CD4-positive, alpha-beta T cell treated with Interleukin-15 for 1 hour (primary cell): ENCODE measurements around the gene MNX1.

ENCODE experiments used
- DNase-seq: peaks from one replicate; pipeline ENCODE4 v3.0.0-alpha.2; 2020

Gene MNX1

DNA sequence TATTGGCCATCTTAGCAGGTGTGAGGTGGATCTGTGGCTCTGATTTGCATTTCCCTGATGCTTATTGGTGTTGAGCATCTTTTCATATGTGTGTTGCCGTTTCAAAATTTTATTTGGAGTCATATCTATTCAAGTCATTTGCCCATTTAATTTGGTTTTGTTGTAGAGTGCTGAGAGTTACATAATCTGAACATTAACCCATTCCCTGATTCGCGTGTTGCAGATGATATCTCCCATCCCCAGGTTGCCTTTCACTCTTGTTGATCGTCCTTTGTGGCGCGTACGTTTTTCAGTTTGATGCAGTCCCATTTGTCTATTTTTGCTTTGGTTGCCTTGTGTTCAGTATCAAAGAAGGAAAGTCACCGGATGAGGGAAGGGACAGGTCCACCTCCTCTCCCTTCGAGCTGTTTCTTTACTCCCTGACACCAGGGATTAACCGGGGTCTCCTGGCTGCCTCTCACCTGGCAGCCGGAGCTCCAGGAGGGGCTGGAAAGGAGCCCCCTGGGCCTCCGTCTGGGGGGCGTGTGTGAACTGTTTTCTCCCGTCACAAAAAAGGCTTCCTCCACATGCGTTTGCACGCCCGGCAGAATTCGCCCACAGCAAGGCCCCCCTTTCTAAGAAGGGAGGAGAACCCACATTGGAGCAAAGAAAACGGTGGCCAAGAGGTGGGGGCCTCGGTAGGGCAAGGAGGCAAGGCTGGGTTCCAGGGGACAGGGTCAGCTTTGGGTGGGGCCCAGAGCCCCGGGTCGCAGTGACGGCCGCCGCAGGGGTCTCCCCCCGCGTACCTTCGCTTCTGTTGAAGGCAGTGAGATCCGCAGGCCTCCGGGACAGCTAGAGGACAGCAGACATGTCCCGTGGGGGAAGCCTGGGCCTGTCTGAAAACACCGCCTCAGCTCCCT, 8.3 kb downstream of the MNX1 start:
- no peak for DNase-seq

DNA sequence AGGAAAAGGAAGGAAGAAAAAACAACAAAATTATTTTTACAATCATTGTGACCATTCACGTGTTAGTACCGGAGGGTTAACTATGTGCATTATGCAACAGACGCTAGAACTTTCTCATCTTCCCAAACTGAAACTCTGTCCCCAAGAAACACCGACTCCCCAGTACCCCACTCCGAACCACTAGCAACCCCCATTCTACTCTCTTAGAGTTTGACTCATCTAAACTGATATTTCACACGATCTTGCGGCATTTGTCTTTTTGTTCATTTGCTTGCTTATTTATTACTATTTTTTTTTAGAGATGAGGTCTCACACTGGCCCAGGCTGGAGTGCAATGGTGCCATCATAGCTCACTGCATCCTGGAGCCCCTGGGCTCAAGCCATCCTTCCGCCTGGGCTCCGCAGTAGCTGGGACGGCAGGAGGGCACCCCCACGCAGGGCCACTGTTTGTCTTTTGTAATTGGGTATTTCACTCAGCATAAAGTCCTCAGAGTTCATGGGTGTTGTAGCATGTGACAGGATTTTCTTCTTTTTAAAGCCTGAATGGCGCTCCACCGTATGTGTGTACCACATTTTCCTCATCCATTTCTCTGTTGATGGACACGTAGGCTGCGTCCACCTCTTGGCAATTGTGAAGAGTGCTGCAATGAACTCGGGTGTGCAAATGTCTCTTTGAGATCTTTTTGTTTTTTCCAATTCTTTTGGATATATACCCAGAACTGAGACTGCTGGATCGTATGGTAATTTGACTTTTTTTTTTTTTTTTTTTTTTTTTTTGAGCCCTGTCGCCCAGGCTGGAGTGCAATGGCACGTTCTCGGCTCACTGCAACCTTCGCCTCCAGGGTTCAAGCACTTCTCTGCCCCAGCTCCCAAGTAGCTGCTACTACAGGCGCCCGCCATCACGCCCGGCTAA, 9.5 kb downstream of the MNX1 start:
- DNase-seq: no peak

GRCh38 chr7:156999958-157000726, 10.3 kb downstream of the MNX1 start:
- no peak for DNase-seq

- DNase-seq: no peak
Measured at GRCh38 chr7:156998988-156999957, 11.2 kb downstream of the MNX1 start.

- DNase-seq: no peak
Measured at GRCh38 chr7:156994417-156994816, 16.0 kb downstream of the MNX1 start.

- DNase-seq: no peak
Measured at GRCh38 chr7:156993925-156994235, 16.6 kb downstream of the MNX1 start.

DNA sequence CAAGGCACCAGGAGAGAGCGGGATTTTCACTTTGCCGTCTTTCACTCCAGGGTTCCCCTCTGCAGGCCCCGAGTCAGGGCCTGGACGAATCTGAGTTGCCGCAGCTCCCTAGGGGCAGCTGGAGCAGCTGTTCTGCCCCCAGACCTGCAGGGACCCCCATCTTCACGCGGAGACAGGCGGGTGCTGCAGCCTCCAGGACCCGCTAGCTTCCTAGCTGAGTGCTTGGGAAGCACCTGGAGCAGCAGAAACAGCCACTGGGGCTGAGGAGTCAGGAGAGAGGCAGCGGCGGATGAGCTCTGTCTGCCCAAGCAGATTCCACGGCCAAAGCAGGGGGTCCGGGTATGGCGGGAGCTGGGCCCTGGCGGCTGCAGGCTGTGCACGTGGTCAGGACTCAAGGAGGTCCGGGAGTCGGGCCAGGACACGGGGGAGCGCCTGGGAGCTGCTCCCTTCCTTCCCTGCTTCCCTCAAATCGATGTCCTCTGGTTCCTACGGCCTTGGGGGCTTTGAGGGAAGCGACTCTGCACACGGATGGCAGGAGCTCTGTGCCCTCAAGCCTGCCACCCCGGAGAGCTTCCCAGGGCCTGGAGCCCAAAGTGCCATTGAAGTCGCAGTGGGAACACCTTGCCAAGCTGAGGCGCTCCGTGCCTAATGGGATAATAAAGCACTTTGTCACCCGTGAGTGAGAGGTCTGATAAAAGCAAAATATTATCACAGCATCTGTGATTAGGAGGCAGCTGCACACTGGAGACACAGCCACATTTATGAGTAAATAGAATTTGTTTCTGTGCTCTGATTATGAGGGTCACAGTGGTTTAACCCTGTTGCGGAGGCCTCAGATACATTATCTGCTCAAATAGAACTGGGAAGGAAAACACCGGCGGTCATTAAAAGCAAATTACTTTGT, 17.2 kb downstream of the MNX1 start:
- no peak for DNase-seq

GRCh38 chr7:156989766-156990535, 20.5 kb downstream of the MNX1 start:
- DNase-seq: no peak

DNA sequence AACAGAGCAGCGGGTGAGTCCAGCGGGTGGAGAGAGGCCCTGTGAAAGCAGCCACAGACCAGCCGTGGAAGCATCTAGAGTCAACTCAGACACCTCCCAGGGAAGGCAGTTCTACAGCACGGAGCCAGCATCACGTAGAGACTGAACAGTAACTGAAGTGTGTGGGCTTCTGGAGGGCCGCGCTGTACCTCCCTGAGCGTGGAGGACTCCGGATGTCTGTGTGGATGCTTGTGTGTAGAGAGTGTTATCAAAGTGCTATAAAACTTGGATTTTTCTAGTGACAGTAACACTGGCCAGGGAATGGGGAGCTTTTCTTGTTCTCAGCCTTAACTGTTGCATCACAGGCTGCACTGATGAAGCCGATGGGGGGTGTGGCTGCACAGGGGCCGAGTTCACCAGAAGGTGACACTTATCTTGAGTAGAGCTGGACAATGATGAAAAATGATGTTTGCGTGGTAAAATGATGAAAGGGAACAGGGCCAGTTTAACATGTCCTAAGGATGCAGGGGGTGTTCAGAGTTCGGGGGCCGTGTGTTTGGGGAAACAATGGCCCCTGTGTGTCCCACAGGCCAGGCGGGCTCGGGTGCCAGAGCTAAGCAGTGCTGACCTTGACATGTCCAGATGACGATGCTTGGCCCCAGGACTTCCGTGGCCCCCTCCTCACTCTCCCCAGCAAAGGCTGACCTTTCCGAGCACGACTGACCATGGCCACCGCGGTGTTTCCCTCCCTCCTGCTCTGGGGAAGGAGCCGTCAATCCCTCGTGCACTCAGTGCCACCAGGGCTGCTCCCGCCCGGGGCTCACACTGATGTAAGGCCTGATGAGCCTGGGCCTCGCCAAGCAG, 21.9 kb downstream of the MNX1 start:
- DNase-seq: no peak

GRCh38 chr7:156986378-156986777, 24.1 kb downstream of the MNX1 start:
- no peak for DNase-seq

- DNase-seq: no peak
Measured at GRCh38 chr7:156985101-156985992, 25.1 kb downstream of the MNX1 start.

DNA sequence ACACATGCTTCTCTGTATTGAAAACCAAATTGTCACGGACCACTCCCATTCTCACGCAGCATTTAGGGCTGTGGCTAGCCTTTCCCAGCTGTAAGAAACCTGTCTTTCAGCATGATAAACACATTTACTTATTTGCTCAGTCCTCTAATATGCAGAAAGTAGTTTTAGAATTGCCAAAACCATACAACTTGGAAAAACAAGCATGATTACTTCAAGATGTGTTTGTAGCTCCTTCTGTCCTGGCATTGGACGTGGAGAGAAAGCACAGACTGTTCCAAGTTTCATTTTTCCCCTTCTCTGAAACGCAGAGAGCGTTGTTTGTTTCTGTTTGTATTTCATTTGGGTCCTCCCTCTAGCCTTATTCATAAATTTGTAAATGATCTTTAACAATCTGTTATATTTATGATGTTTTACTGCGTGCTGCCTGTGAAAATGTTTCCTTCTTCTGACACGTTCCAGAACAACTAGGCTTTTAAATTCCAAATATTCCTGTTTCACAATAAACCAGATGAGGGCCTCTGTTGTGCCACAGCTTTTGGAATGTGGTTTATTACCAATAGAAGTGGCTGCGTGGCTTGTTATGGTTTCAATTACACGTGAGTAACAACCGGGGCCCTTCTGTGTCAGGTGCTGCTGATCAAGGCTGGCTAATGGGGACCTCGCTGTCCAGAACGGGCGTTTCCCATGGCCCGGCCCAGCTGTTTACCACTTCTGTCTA, 26.1 kb downstream of the MNX1 start:
- DNase-seq: no peak

GRCh38 chr7:156979711-156980110, 30.8 kb downstream of the MNX1 start:
- DNase-seq: no peak

DNA sequence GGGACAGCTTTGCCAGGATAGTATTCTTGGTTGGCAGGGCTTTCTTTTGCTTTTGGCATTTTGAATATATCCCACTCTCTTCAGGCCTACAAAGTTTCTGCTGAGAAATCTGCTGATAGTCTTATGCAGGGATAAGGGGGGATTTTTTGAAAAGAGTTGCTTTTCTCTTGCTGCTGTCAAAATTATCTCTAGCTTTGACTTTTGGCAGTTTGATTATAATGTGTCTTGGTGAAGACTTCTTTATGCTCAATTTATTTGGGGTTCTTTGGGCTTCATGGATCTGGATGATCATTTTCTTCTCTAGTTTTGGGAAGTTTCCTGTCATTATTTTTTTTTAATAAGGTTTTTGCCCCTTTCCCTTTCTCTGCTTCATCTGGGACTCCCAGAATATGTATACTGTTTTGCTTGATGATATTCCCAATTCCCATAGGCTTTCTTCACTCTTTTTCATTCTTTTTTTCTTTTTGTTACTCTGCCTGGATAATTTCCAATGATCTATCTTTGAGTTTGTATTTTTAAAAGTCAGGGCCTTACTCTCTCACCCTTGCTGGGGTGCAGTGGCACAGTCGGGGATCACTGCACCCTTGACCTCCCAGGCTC, 31.4 kb downstream of the MNX1 start:
- DNase-seq: no peak

GRCh38 chr7:156975620-156976019, 34.8 kb downstream of the MNX1 start:
- DNase-seq: no peak

- DNase-seq: no peak
Measured at GRCh38 chr7:156969972-156970420, 40.5 kb downstream of the MNX1 start.

- DNase-seq: no peak
Measured at GRCh38 chr7:156968183-156968582, 42.3 kb downstream of the MNX1 start.
